LHCN-M2 (cell line): ENCODE measurements around the gene STAC2. TPM values are rescaled to one million over a fixed set of nuclear protein-coding genes. Genes with fewer than 3 reads are reported as not detected.
A peak's percentile ranks its signal among the peaks of the same experiment; 100 is the strongest.

Experiments used
- DNase-seq: peaks from one replicate; pipeline ENCODE4 v3.0.0-alpha.2; 2012; ENCODE audit warnings: low read depth
- total RNA-seq: library from RNA; depleted of rRNA; stranded (reverse); fragments of >200 nt; gene quantifications from 2 replicates; pipeline ENCODE4 v1.2.3, GENCODE V29; 2014; rRNA removed

Gene STAC2
- total RNA-seq, 1 experiment from 2014 or later, result 0.11 TPM

GRCh38 chr17:39165841-39166349, 59.9 kb downstream of the STAC2 start, which contains the start of gene ARL5C:
Gene ARL5C, minus strand, starts transcription at chr17:39166161. Its CDS starts 401 bp downstream, at chr17:39165760.
- DNase-seq, result no peak

- DNase-seq, result no peak
Observed at GRCh38 chr17:39165178-39165840, 60.4 kb downstream of the STAC2 start.

- DNase-seq, result peak; percentile 89
Observed at GRCh38 chr17:39164675-39165143, 61.0 kb downstream of the STAC2 start.

GRCh38 chr17:39161962-39162361, 63.8 kb downstream of the STAC2 start:
- DNase-seq, result no peak

Other genes with a start within 250 kb of the STAC2 start
- 0.83 and 1.9 TPM in 2 replicates for gene PLXDC1, start 74.3 kb downstream of the STAC2 start, total RNA-seq
- gene ARL5C, start 59.8 kb downstream of the STAC2 start, total RNA-seq, result not detected in 2 replicates
- gene CACNB1, start 28.3 kb downstream of the STAC2 start, total RNA-seq, result 3.8 and 4.0 TPM in 2 replicates
- gene RPL19, start 25.7 kb downstream of the STAC2 start, total RNA-seq, result 2,020 and 2,409 TPM in 2 replicates
- 4.6 and 7.0 TPM in 2 replicates for gene FBXL20, start 175.7 kb upstream of the STAC2 start, total RNA-seq
- 17.2 and 21.3 TPM in 2 replicates for gene MED1, start 225.3 kb upstream of the STAC2 start, total RNA-seq
- gene CDK12, start 235.5 kb upstream of the STAC2 start, total RNA-seq, result 26.0 and 27.7 TPM in 2 replicates